SU-DHL-6 (cell line): ENCODE data around the gene WNT3A.

Source experiments
- EZH2phosphoT487 ChIP-seq: fragments of 200-600 bp; sonication (generic), shearing (Covaris generic); conservative IDR thresholded peaks from 2 replicates; pipeline ENCODE4 v1.6.1; 2018; ENCODE audit warnings: mild to moderate bottlenecking, antibody characterized with exemption, low read length, moderate library complexity, mixed read lengths
- TF ChIP-seq, protein P1 (sequence below): fragments of 200-600 bp; sonication (generic); IDR thresholded peaks from one replicate; pipeline ENCODE4 v1.5.1; 2017; ENCODE audit warnings: antibody characterized with exemption, mild to moderate bottlenecking, low read length, moderate library complexity; ENCODE audit not compliant: insufficient read depth, poor library complexity, severe bottlenecking

GRCh38 chr1:228105270-228105995, 98.6 kb downstream of the WNT3A start:
- TF ChIP-seq, protein P1, sequence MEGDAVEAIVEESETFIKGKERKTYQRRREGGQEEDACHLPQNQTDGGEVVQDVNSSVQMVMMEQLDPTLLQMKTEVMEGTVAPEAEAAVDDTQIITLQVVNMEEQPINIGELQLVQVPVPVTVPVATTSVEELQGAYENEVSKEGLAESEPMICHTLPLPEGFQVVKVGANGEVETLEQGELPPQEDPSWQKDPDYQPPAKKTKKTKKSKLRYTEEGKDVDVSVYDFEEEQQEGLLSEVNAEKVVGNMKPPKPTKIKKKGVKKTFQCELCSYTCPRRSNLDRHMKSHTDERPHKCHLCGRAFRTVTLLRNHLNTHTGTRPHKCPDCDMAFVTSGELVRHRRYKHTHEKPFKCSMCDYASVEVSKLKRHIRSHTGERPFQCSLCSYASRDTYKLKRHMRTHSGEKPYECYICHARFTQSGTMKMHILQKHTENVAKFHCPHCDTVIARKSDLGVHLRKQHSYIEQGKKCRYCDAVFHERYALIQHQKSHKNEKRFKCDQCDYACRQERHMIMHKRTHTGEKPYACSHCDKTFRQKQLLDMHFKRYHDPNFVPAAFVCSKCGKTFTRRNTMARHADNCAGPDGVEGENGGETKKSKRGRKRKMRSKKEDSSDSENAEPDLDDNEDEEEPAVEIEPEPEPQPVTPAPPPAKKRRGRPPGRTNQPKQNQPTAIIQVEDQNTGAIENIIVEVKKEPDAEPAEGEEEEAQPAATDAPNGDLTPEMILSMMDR = no peak
- no peak for TF ChIP-seq EZH2phosphoT487
